ENCODE measurements around the gene SMARCAD1. TPM values are rescaled to one million over a fixed set of nuclear protein-coding genes. Genes with fewer than 3 reads are reported as not detected.

The SMARCAD1 gene
- total and polyA plus RNA-seq, 2 donors (not counting 1 experiment from before 2014, with no cell fraction given): 24.8 to 30.7 TPM

DNA sequence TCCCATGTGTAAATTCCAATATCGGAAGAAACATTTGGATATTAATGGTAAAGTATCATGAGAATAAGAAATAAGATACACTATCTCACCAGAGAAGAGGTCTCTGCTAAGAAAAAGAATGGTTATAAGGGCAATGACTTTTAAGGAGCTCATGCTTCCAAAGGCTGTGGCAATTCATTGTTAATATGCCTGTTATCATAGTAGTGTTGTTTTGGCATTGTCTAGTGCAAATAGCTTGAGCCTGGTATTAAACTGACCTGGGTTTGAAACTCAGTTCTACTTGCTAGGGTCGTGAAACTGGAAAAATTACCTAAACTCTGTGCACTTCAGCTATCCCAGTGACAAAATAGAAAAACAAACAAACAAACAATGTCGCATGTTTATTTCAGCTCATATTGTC is 126.2 kb downstream of the SMARCAD1 start:
- no peak overlapping the region for H3K9ac ChIP-seq (ENCODE audit: insufficient read depth, low read length)
- H4K20me1 ChIP-seq (ENCODE audit: control insufficient read depth, extremely low read depth, insufficient read depth, low read length): no peaks in the 10 kb centered on the region
- no peak overlapping the region for H3K4me2 ChIP-seq (ENCODE audit: extremely low read depth, insufficient read depth, low read length)
- no peaks in the 10 kb centered on the region for H3K9me3 ChIP-seq (ENCODE audit: control insufficient read depth, insufficient read depth, low read depth, low read length)
- H3K79me2 ChIP-seq (ENCODE audit: control insufficient read depth, insufficient read depth, low read length): no peaks in the 10 kb centered on the region
- H3K36me3 ChIP-seq (ENCODE audit: control insufficient read depth, insufficient read depth, low read length): no peaks in the 10 kb centered on the region
- no peak overlapping the region for H3K27ac ChIP-seq (ENCODE audit: insufficient read depth, low read length)
- no peaks in the 10 kb centered on the region for H3K4me1 ChIP-seq (ENCODE audit: control insufficient read depth, extremely low read depth, insufficient read depth, low read length)
- TF ChIP-seq, protein P1, sequence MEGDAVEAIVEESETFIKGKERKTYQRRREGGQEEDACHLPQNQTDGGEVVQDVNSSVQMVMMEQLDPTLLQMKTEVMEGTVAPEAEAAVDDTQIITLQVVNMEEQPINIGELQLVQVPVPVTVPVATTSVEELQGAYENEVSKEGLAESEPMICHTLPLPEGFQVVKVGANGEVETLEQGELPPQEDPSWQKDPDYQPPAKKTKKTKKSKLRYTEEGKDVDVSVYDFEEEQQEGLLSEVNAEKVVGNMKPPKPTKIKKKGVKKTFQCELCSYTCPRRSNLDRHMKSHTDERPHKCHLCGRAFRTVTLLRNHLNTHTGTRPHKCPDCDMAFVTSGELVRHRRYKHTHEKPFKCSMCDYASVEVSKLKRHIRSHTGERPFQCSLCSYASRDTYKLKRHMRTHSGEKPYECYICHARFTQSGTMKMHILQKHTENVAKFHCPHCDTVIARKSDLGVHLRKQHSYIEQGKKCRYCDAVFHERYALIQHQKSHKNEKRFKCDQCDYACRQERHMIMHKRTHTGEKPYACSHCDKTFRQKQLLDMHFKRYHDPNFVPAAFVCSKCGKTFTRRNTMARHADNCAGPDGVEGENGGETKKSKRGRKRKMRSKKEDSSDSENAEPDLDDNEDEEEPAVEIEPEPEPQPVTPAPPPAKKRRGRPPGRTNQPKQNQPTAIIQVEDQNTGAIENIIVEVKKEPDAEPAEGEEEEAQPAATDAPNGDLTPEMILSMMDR (conservative IDR thresholded peaks at IDR 0.05 in 1 of 2, IDR thresholded peaks at IDR 0.05 in 1 of 2; ENCODE audit: low read depth in 1 of 2, low read length in 2 of 2): no peak
- TF ChIP-seq EZH2 (IDR thresholded peaks at IDR 0.05; ENCODE audit: low read length, missing control alignments): no peak
- DNase-seq (ENCODE audit: low read depth in 2 of 2): no peak
- H3K27me3 ChIP-seq (ENCODE audit: control insufficient read depth, insufficient read depth, low read length): no peaks in the 10 kb centered on the region
- H2AFZ ChIP-seq (ENCODE audit: low read length): no peak overlapping the region
- no peak overlapping the region for H3K4me3 ChIP-seq (replicated peaks in 1 of 4; ENCODE audit: control extremely low read depth in 1 of 4, insufficient read depth in 1 of 4, low read depth in 3 of 4, low read length in 4 of 4)

DNA sequence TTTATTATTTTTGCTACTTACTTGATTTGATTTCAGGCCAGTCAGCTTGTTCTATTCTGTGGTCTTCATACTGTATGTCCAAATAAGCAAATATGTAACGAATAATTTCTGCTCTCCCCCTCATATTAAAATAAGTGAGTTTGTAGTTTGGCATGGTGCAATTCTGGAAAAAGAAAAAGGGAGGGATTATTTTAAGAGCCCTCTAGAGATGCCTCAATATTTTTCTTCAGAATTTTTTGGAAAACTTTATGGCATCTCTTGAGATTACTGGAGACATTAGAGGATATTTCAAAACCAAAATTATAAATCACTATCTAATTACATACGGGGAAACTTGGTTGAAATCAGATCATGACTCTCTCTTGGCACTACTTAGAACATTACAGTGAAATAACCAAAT is 126.8 kb downstream of the SMARCAD1 start:
- Histone ChIP-seq H3K36me3 (ENCODE audit: control insufficient read depth, insufficient read depth, low read length) (no peaks in the 10 kb centered on the region), H3K79me2 (ENCODE audit: control insufficient read depth, insufficient read depth, low read length) (no peaks in the 10 kb centered on the region), H2AFZ (ENCODE audit: low read length) (no peak overlapping the region), H3K27ac (ENCODE audit: insufficient read depth, low read length) (no peak overlapping the region), H3K9ac (ENCODE audit: insufficient read depth, low read length) (no peak overlapping the region), H3K27me3 (ENCODE audit: control insufficient read depth, insufficient read depth, low read length) (no peaks in the 10 kb centered on the region), H3K4me3 (replicated peaks in 1 of 4; ENCODE audit: control extremely low read depth in 1 of 4, insufficient read depth in 1 of 4, low read depth in 3 of 4, low read length in 4 of 4) (no peak overlapping the region), H3K9me3 (ENCODE audit: control insufficient read depth, insufficient read depth, low read depth, low read length) (no peaks in the 10 kb centered on the region), H4K20me1 (ENCODE audit: control insufficient read depth, extremely low read depth, insufficient read depth, low read length) (no peaks in the 10 kb centered on the region), H3K4me2 (ENCODE audit: extremely low read depth, insufficient read depth, low read length) (no peak overlapping the region), H3K4me1 (ENCODE audit: control insufficient read depth, extremely low read depth, insufficient read depth, low read length) (no peaks in the 10 kb centered on the region)
- no peak for DNase-seq (ENCODE audit: low read depth in 2 of 2)
- TF ChIP-seq, protein P1 (conservative IDR thresholded peaks at IDR 0.05 in 1 of 2, IDR thresholded peaks at IDR 0.05 in 1 of 2; ENCODE audit: low read depth in 1 of 2, low read length in 2 of 2): no peak
- no peak for TF ChIP-seq EZH2 (IDR thresholded peaks at IDR 0.05; ENCODE audit: low read length, missing control alignments)

DNA sequence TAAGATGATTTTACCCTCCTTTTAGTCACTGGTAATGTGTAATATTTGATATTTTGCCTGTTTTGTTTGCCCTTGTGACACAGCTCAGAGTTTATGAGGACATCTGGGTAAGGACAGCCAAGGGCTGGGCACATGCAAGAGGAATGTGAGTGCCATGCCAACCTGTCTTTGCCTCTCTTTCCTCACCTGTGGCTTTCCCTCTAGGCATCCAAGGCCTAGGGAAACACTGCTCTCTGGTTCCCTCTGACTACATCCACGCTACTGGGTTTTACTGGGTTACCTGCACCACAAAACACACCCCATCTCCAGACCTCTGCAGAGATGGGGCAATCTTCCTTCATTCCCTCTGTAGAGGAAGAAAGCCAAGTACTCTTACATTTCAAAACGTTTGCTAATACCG is 127.3 kb downstream of the SMARCAD1 start:
- no peak for DNase-seq (ENCODE audit: low read depth in 2 of 2)
- H3K4me3 ChIP-seq (replicated peaks in 1 of 4; ENCODE audit: control extremely low read depth in 1 of 4, insufficient read depth in 1 of 4, low read depth in 3 of 4, low read length in 4 of 4): no peak overlapping the region
- H3K27me3 ChIP-seq (ENCODE audit: control insufficient read depth, insufficient read depth, low read length): no peaks in the 10 kb centered on the region
- no peaks in the 10 kb centered on the region for H3K9me3 ChIP-seq (ENCODE audit: control insufficient read depth, insufficient read depth, low read depth, low read length)
- no peak overlapping the region for H3K4me2 ChIP-seq (ENCODE audit: extremely low read depth, insufficient read depth, low read length)
- H2AFZ ChIP-seq (ENCODE audit: low read length): no peak overlapping the region
- H4K20me1 ChIP-seq (ENCODE audit: control insufficient read depth, extremely low read depth, insufficient read depth, low read length): no peaks in the 10 kb centered on the region
- H3K27ac ChIP-seq (ENCODE audit: insufficient read depth, low read length): no peak overlapping the region
- no peaks in the 10 kb centered on the region for H3K4me1 ChIP-seq (ENCODE audit: control insufficient read depth, extremely low read depth, insufficient read depth, low read length)
- H3K9ac ChIP-seq (ENCODE audit: insufficient read depth, low read length): no peak overlapping the region
- no peaks in the 10 kb centered on the region for H3K36me3 ChIP-seq (ENCODE audit: control insufficient read depth, insufficient read depth, low read length)
- H3K79me2 ChIP-seq (ENCODE audit: control insufficient read depth, insufficient read depth, low read length): no peaks in the 10 kb centered on the region
- TF ChIP-seq, protein P1 (conservative IDR thresholded peaks at IDR 0.05 in 1 of 2, IDR thresholded peaks at IDR 0.05 in 1 of 2; ENCODE audit: low read depth in 1 of 2, low read length in 2 of 2): no peak
- TF ChIP-seq EZH2 (IDR thresholded peaks at IDR 0.05; ENCODE audit: low read length, missing control alignments): no peak
